ENCODE results near the gene DNAJC27.
A peak's percentile ranks its signal among the peaks of the same experiment; 100 is the strongest.
"Not testable (repeated sequence)": the region's sequence is repeated elsewhere in the genome, so short reads cannot be mapped to it uniquely, and the experiment has no call there.

DNAJC27 gene

DNA sequence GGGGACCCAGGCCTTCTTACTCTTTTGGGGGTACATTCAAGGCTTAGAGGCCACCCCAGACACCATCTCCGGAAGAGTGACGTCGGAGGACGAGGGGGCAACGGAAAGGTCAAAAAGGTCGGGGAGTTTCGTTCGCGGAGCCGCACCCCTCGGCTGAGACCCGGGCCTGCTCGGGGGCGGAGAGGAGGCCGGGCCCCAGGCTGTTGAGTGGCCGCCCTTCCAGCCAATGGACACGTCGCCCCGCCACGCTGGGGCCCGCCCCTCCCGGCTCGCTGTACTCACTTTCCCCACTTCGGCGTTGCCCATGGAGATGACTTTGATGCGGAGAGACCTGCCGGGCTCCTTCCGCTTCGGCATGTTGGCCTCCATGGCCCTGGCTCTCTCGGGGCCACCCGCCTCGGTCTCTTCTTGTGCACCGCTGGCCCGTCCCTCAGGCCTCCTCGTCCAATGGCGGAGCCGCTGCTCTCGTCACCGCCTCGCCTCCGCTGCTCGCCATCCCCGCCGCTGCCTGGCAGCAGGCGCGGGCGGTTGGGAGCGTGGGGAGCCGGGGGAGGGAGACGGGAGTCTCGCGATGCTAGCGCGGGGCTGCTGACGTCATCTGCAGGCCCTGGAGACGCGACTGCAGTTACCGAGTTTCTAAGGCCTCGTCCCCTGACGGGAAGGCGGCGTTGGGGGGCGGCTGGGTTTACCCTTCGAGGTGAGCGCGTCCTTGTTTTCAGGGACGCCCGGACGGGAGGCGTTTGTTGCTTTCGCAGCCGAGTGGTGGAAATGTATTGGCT lies at the start of gene DNAJC27:
TSS of gene DNAJC27 (minus strand) at position 420 of the 779 bp plus-strand sequence. CDS start at position 369, 51 bp downstream.
- peak within 1 kb of the TSS; percentile 92 for H3K27ac ChIP-seq

DNA sequence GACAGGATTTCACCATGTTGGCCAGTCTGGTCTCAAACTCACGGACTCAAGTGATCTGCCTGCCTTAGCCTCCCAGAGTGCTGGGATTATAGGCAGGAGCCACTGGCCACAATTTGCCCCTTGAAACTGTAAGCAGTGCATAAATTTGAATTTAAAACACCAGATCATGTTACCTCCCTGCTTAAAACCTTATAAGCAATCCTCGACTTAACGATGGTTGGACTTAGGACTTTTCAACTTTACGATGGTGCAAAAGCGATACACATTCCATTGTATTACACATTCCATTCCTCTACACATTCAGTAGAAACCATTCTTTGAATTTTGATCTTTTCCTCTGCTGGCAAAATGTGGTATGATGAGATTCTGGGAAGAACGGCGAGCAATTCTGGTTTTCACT lies 46.9 kb upstream of the DNAJC27 start:
- H3K27ac ChIP-seq, result peak overlapping the region; percentile 9
- TF ChIP-seq, protein P1, sequence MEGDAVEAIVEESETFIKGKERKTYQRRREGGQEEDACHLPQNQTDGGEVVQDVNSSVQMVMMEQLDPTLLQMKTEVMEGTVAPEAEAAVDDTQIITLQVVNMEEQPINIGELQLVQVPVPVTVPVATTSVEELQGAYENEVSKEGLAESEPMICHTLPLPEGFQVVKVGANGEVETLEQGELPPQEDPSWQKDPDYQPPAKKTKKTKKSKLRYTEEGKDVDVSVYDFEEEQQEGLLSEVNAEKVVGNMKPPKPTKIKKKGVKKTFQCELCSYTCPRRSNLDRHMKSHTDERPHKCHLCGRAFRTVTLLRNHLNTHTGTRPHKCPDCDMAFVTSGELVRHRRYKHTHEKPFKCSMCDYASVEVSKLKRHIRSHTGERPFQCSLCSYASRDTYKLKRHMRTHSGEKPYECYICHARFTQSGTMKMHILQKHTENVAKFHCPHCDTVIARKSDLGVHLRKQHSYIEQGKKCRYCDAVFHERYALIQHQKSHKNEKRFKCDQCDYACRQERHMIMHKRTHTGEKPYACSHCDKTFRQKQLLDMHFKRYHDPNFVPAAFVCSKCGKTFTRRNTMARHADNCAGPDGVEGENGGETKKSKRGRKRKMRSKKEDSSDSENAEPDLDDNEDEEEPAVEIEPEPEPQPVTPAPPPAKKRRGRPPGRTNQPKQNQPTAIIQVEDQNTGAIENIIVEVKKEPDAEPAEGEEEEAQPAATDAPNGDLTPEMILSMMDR (IDR thresholded peaks at IDR 0.05), result no peak
- no peak for TF ChIP-seq ZFX (IDR thresholded peaks at IDR 0.05; ENCODE audit: borderline replicate concordance)

More for the DNA sequence above, at the start of gene DNAJC27:
- TF ChIP-seq ZFX (IDR thresholded peaks at IDR 0.05; ENCODE audit: borderline replicate concordance), result no peak
- TF ChIP-seq, protein P1 (IDR thresholded peaks at IDR 0.05), result no peak

DNA sequence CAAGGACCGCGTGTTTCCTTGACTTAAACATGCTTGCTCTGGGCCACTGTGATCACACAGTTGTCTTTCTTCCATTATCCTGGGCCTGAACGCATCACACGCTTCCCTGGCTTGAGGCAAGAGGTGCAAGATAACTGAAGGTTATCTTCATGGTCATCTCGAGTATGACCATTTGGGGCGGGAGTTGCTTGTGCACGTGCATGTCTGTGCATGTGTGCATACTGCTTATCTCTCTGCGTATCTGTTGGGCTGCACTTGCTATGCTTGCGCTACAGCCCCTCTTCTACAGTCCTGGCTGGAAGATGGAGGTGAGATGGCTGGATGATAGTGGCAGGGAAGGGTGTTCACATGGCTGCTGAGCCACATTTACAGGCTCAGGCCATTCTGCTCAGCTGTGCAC lies 42.9 kb upstream of the DNAJC27 start:
- TF ChIP-seq, protein P1 (IDR thresholded peaks at IDR 0.05), result no peak
- TF ChIP-seq ZFX (IDR thresholded peaks at IDR 0.05; ENCODE audit: borderline replicate concordance), result no peak
- no peak overlapping the region for H3K27ac ChIP-seq

DNA sequence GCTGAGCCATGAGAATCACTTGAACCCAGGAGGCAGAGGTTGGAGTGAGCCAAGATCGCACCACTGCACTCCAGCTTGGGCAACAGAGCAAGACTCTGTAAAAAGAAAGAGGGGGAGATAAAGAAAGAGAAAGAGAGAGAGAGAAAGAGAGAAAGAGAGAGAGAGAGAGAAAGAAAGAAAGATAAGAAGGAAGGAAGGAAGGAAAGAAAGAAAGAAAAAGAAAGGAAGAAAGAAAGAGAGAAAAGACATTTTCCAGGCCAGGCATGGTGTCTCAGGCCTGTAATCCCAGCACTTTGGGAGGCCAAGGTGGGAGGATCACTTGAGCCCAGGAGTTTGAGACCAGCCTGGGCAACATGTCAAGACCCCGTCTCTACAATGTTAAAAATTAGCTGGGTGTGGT lies 39.6 kb upstream of the DNAJC27 start:
- not testable (repeated sequence) for H3K27ac ChIP-seq

DNA sequence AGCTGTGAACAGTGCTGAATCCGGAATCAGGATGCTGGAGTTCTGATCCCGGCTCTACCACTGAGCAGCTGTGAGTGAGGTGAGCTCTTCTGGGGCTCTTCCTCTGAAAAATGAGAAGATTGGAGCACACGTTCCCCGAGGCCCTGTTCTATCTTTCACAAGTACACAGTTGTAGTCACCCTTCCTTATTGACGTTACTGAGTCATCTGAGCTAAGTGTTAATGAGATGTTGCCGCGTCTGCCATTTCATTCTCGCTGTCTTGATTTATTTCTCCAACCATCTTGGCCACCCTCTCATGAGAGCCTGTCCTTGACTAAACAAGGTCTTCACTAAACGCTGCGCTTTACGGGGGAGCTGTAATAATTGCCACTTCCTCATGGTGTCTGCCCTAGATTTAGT lies 38.2 kb upstream of the DNAJC27 start:
- no peak for TF ChIP-seq ZFX (IDR thresholded peaks at IDR 0.05; ENCODE audit: borderline replicate concordance)
- TF ChIP-seq, protein P1 (IDR thresholded peaks at IDR 0.05), result no peak

DNA sequence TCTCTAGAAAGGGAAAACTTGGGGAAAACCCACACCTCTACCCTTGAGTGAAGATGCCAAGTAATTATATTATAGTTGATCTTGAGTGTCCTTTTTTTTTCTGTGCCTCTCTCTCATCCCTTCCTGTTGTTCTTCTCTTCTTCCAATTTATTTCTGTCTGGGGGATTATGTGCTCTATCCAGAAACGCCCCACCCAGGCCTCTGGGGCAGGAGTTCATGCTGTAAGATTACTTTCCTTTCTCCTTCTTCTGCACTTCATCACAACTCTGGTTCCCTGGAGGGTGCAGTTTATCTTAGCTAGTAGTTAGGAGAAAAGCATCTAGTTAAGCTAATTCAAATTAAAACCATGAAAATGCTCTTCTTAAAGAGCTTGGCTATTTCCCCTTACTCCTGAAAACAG lies 30.3 kb upstream of the DNAJC27 start:
- no peak for TF ChIP-seq ZFX (IDR thresholded peaks at IDR 0.05; ENCODE audit: borderline replicate concordance)
- TF ChIP-seq, protein P1 (IDR thresholded peaks at IDR 0.05), result no peak

More for the DNA sequence above, 38.2 kb upstream of the DNAJC27 start:
- H3K27ac ChIP-seq, result no peak overlapping the region

DNA sequence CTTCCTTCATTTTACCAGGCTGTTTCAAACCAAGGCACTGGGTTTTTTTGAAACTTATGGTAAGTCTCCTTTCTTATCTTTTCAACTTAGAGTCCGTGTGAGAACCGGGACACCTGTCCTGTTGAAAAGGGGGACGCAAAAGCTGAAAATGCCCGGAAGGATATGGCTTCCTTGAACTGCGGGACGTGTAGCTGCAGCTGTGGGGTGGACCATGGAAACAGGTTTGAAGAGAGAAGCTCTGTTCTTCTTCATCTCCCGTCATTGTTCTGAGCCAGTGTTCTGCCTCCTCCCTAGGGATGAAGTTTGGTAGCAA lies 29.5 kb upstream of the DNAJC27 start:
- no peak overlapping the region for H3K27ac ChIP-seq

More for the DNA sequence above, 30.3 kb upstream of the DNAJC27 start:
- H3K27ac ChIP-seq, result no peak overlapping the region

More for the DNA sequence above, 29.5 kb upstream of the DNAJC27 start:
- TF ChIP-seq, protein P1 (IDR thresholded peaks at IDR 0.05), result no peak
- no peak for TF ChIP-seq ZFX (IDR thresholded peaks at IDR 0.05; ENCODE audit: borderline replicate concordance)

Data from 22Rv1 (cell line).